K562 (cell line): ENCODE data around the gene PPP1CB.

Source experiments
- CTCF ChIP-seq, 3 experiments: IDR thresholded peaks in 2 of 3; conservative IDR thresholded peaks in 1 of 3; 2 replicates each; pipeline ENCODE4 v1.5.1; 2011 to 2012; ENCODE audit warnings: low read length in 3 of 3, mild to moderate bottlenecking in 3 of 3, control low read depth in 2 of 3, improper control_type of control experiment in 1 of 3, inconsistent platforms in 1 of 3, low read depth in 1 of 3, mixed read lengths in 1 of 3, moderate library complexity in 1 of 3; ENCODE audit not compliant: insufficient read depth in 2 of 3
- FUS ChIP-seq: fragments of 200-400 bp; formaldehyde crosslinking; optimal IDR thresholded peaks from 2 replicates; pipeline ENCODE3; 2017; ENCODE audit warnings: low read depth, low read length
- JUNB ChIP-seq: fragments of 450-650 bp; formaldehyde crosslinking; conservative IDR thresholded peaks from 2 replicates; pipeline ENCODE4 v1.4.0; 2020; ENCODE audit warnings: mild to moderate bottlenecking
- MLX ChIP-seq, 2 experiments: fragments of 450-650 bp in 1 of 2; sonication (generic) in 1 of 2; formaldehyde crosslinking; conservative IDR thresholded peaks; 2 replicates each; pipeline versions ENCODE4 v1.4.0 to v1.8.1; 2020 to 2022; ENCODE audit warnings: mild to moderate bottlenecking in 1 of 2, missing genetic modification reagents in 1 of 2
- TAF7 ChIP-seq: fragments of 450-650 bp; IDR thresholded peaks from 2 replicates; pipeline ENCODE4 v1.6.1; 2016; ENCODE audit warnings: missing genetic modification characterization, missing compliant biosample characterization

GRCh38 chr2:28833740-28834470 lies 82.3 kb downstream of the PPP1CB start:
- TF ChIP-seq CTCF (IDR thresholded peaks at IDR 0.05 in 2 of 3, conservative IDR thresholded peaks at IDR 0.05 in 1 of 3; ENCODE audit: insufficient read depth in 2 of 3, low read depth in 1 of 3, low read length in 3 of 3) (no peak), TAF7 (no peak), MLX (CRISPR knock-in tag; conservative IDR thresholded peaks at IDR 0.05) (no peak), FUS (no peak), JUNB (CRISPR knock-in tag) (no peak)
